Duodenal mucosa (tissue), 2 donors: ENCODE data around the gene ARHGEF39.
"Not testable (repeated sequence)": the region's sequence is repeated elsewhere in the genome, so short reads cannot be mapped to it uniquely, and the experiment has no call there.

Experiments used
- H3K27ac ChIP-seq: one replicate; pipeline ENCODE4 v1.7.0; 2013; ENCODE audit warnings: low read depth, low read length
- H3K27me3 ChIP-seq, 2 donors: one replicate each; pipeline ENCODE4 v1.7.0; 2013; ENCODE audit warnings: low read length in 2 of 2, control low read depth in 1 of 2; ENCODE audit not compliant: insufficient read depth in 2 of 2, control insufficient read depth in 1 of 2
- H3K36me3 ChIP-seq, 2 donors: one replicate each; pipeline ENCODE4 v1.7.0; 2013; ENCODE audit warnings: low read length in 2 of 2, control low read depth in 1 of 2; ENCODE audit not compliant: insufficient read depth in 2 of 2, control insufficient read depth in 1 of 2
- H3K4me1 ChIP-seq, 2 donors: one replicate each; pipeline ENCODE4 v1.7.0; 2013; ENCODE audit warnings: low read length in 2 of 2, control low read depth in 1 of 2; ENCODE audit not compliant: insufficient read depth in 2 of 2, control insufficient read depth in 1 of 2
- H3K4me3 ChIP-seq, 2 donors: one replicate each; pipeline ENCODE4 v1.7.0; 2013; ENCODE audit warnings: low read length in 2 of 2, low read depth in 1 of 2
- H3K9ac ChIP-seq, 2 donors: one replicate each; pipeline ENCODE4 v1.7.0; 2013; ENCODE audit warnings: low read length in 2 of 2, low read depth in 1 of 2
- H3K9me3 ChIP-seq, 2 donors: one replicate each; pipeline ENCODE4 v1.7.0; 2013; ENCODE audit warnings: low read length in 2 of 2, control low read depth in 1 of 2; ENCODE audit not compliant: control insufficient read depth in 1 of 2

ARHGEF39 gene

DNA sequence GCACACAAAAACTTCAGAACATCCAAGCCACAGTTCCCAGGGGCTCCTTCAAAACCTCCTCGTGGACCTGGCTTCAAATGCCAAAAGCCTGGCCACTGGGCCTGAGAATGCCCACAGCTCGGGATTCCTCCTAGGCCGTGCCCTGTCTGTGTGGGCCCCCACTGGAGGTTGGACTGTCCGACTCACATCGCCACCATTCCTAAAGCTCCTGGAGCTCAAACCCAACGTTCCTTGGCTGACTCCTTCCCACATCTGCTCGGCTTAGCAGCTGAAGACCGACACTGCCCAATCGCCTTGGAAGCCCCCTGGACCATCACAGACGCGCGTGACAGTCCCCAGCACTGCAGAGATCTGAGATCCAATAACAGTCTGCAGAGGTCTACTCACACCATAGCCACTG lies 21.9 kb downstream of the ARHGEF39 start:
- no peak overlapping the region for H3K4me3 ChIP-seq
- no peak overlapping the region for H3K9ac ChIP-seq
- H3K9me3 ChIP-seq = no peaks in the 10 kb centered on the region
- no peak overlapping the region for H3K27ac ChIP-seq
- H3K27me3 ChIP-seq = no peaks in the 10 kb centered on the region
- peaks cover 4 to 10% of the 10 kb centered on the region in 2 donors for H3K4me1 ChIP-seq
- H3K36me3 ChIP-seq = no peaks in the 10 kb centered on the region

GRCh38 chr9:35641478-35641877 lies 23.5 kb downstream of the ARHGEF39 start:
- not testable (repeated sequence) for H3K36me3 ChIP-seq, H3K4me1 ChIP-seq, H3K9me3 ChIP-seq, H3K27ac ChIP-seq, H3K27me3 ChIP-seq, H3K9ac ChIP-seq, H3K4me3 ChIP-seq

- not testable (repeated sequence) for H3K4me3 ChIP-seq, H3K36me3 ChIP-seq, H3K27ac ChIP-seq, H3K4me1 ChIP-seq, H3K9ac ChIP-seq, H3K27me3 ChIP-seq, H3K9me3 ChIP-seq
Measured at GRCh38 chr9:35640431-35640830, 24.6 kb downstream of the ARHGEF39 start.

- Histone ChIP-seq H3K36me3 (no peaks in the 10 kb centered on the region), H3K9me3 (no peaks in the 10 kb centered on the region), H3K27ac (peak overlapping the region; percentile 20), H3K27me3 (no peaks in the 10 kb centered on the region), H3K4me3 (no peak overlapping the region), H3K4me1 (no peaks in the 10 kb centered on the region), H3K9ac (no peak overlapping the region)
Measured at GRCh38 chr9:35639631-35640030, 25.4 kb downstream of the ARHGEF39 start.

GRCh38 chr9:35639225-35639624 lies 25.8 kb downstream of the ARHGEF39 start:
- H3K9me3 ChIP-seq, H3K36me3 ChIP-seq, H3K4me3 ChIP-seq, H3K4me1 ChIP-seq, H3K9ac ChIP-seq, H3K27me3 ChIP-seq, H3K27ac ChIP-seq: not testable (repeated sequence)

GRCh38 chr9:35638751-35639150 lies 26.2 kb downstream of the ARHGEF39 start:
- H3K36me3 ChIP-seq, H3K9ac ChIP-seq, H3K4me1 ChIP-seq, H3K27me3 ChIP-seq, H3K27ac ChIP-seq, H3K9me3 ChIP-seq, H3K4me3 ChIP-seq: not testable (repeated sequence)

GRCh38 chr9:35637427-35637955 lies 27.5 kb downstream of the ARHGEF39 start:
- not testable (repeated sequence) for H3K27me3 ChIP-seq, H3K4me3 ChIP-seq, H3K4me1 ChIP-seq, H3K36me3 ChIP-seq, H3K27ac ChIP-seq, H3K9ac ChIP-seq, H3K9me3 ChIP-seq

DNA sequence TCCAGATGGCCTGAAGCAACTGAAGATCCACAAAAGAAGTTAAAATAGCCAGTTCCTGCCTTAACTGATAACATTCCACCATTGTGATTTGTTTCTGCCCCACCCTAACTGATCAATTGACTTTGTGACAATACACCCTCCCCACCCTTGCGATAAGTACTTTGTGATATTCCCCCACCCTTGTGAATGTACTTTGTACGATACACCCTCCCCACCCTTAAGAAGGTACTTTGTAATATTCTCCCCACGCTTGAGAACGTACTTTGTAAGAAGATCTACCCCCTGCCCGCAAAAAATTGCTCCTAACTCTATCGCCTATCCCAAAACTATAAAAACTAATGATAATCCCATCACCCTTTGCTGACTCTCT lies 28.1 kb downstream of the ARHGEF39 start:
- not testable (repeated sequence) for H3K4me1 ChIP-seq

DNA sequence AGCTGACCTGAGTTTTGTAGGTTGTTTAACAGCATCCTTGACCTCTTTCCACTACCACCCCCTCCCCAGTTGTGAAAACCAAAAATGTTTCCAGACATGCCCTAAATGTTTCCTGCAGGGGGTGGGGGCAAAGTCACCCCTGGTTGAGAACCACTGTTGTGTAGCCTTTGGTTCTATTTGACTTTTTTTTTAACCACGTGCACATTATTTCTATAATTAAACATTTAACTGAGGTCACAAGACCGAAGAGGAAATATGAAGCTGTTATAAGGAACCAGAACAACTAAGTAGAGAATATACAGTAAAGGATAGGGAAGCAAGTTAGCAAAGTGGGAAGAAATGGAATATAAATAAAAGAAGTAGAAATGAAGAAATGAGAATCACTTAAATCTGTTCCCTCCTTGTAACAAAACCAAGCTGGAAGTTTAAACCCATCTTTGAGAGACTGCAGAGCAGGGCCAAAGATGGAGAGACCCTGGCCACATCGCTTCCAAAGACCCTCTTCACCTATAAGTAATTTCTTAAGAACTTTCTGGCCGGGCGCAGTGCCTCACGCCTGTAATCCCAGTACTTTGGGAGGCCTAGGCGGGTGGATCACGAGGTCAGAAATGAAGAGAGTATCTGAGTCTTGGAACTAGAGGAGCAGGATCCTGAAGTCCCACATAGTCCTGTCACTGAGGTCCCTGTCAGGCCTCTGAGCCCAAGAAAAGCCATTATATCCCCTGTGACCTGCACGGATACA lies 28.7 kb downstream of the ARHGEF39 start:
- Histone ChIP-seq H3K27me3 (no peaks in the 10 kb centered on the region), H3K9me3 (no peaks in the 10 kb centered on the region), H3K9ac (no peak overlapping the region), H3K4me1 (no peaks in the 10 kb centered on the region), H3K27ac (no peak overlapping the region), H3K36me3 (no peaks in the 10 kb centered on the region), H3K4me3 (no peak overlapping the region)

More for the DNA sequence above, 28.1 kb downstream of the ARHGEF39 start:
- H3K27me3 ChIP-seq, H3K36me3 ChIP-seq, H3K9me3 ChIP-seq, H3K4me3 ChIP-seq, H3K9ac ChIP-seq, H3K27ac ChIP-seq: not testable (repeated sequence)

DNA sequence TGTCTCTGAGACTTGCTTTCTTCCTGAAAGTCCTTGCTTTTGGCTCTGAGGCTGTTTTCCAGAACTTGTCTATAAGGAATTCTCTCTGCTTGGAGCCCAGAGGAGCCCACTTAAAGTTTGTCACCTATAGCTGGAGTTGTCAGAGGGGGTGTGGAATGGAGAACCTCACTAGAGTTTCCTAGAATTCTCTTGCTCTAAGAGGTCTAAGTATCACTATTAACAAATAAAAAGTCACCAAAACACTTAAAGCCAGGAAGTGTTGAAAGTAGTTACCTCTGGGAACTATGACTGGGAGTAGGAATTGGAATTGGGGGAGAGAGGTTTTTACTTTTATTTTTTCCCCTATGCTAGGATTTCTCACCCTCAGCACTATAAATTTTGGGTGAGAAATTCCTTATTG lies 29.3 kb downstream of the ARHGEF39 start:
- no peak overlapping the region for H3K27ac ChIP-seq
- H3K4me1 ChIP-seq = no peaks in the 10 kb centered on the region
- H3K36me3 ChIP-seq = no peaks in the 10 kb centered on the region
- H3K4me3 ChIP-seq = no peak overlapping the region
- no peak overlapping the region for H3K9ac ChIP-seq
- H3K27me3 ChIP-seq = no peaks in the 10 kb centered on the region
- H3K9me3 ChIP-seq = no peaks in the 10 kb centered on the region

- Histone ChIP-seq H3K36me3 (no peaks in the 10 kb centered on the region), H3K27me3 (no peaks in the 10 kb centered on the region), H3K4me1 (no peaks in the 10 kb centered on the region), H3K27ac (no peak overlapping the region), H3K9ac (no peak overlapping the region), H3K4me3 (no peak overlapping the region), H3K9me3 (no peaks in the 10 kb centered on the region)
Measured at GRCh38 chr9:35629597-35629996, 35.4 kb downstream of the ARHGEF39 start.
